Spleen (tissue), 11 donors: ENCODE results near the gene C13orf42. TPM values are rescaled to one million over a fixed set of nuclear protein-coding genes. Genes with fewer than 3 reads are reported as not detected.

ENCODE experiments used
- DNase-seq: peaks from one replicate; pipeline ENCODE4 v3.0.0-alpha.2; 2020
- H3K27ac ChIP-seq, 8 donors: fragments of 200-600 bp; sonication (generic) in 7 of 8; 1 replicate in 4 of 8; 2 replicates in 4 of 8; pipeline versions ENCODE4 v1.5.0 to v1.8.0; 2016 to 2021; ENCODE audit warnings: inconsistent platforms in 4 of 8, mild to moderate bottlenecking in 4 of 8, moderate library complexity in 1 of 8
- H3K27me3 ChIP-seq, 7 donors: fragments of 200-600 bp; sonication (generic) in 6 of 7; replicated peaks in 1 of 7; 1 replicate in 4 of 7; 2 replicates in 3 of 7; pipeline versions ENCODE4 v1.5.0 to v1.8.0; 2016 to 2021; ENCODE audit warnings: inconsistent platforms in 3 of 7, mild to moderate bottlenecking in 1 of 7
- H3K36me3 ChIP-seq, 6 donors: fragments of 200-600 bp; sonication (generic) in 5 of 6; 1 replicate in 4 of 6; 2 replicates in 2 of 6; pipeline versions ENCODE4 v1.5.0 to v1.8.0; 2016 to 2021; ENCODE audit warnings: inconsistent platforms in 2 of 6
- H3K4me1 ChIP-seq, 6 donors: fragments of 200-600 bp; sonication (generic) in 5 of 6; 1 replicate in 3 of 6; 2 replicates in 3 of 6; pipeline versions ENCODE4 v1.5.0 to v1.8.0; 2016 to 2021; ENCODE audit warnings: inconsistent platforms in 3 of 6
- H3K4me3 ChIP-seq, 8 donors: fragments of 200-600 bp; sonication (generic) in 7 of 8; 1 replicate in 4 of 8; 2 replicates in 4 of 8; pipeline versions ENCODE4 v1.5.0 to v1.8.0; 2016 to 2021; ENCODE audit warnings: inconsistent platforms in 4 of 8, mild to moderate bottlenecking in 4 of 8, moderate library complexity in 2 of 8
- H3K9me3 ChIP-seq, 8 donors: fragments of 200-600 bp; sonication (generic) in 7 of 8; 1 replicate in 4 of 8; 2 replicates in 4 of 8; pipeline versions ENCODE4 v1.5.0 to v1.8.0; 2016 to 2021; ENCODE audit warnings: inconsistent platforms in 4 of 8
- POLR2A ChIP-seq, 3 donors: fragments of 450-650 bp; IDR thresholded peaks; one replicate each; pipeline ENCODE4 v1.5.1; 2017; ENCODE audit warnings: antibody characterized with exemption in 3 of 3, mild to moderate bottlenecking in 1 of 3
- POLR2AphosphoS5 ChIP-seq, 3 donors: sonication (generic); formaldehyde crosslinking; IDR thresholded peaks; one replicate each; pipeline ENCODE4 v1.5.1; 2017; ENCODE audit warnings: antibody characterized with exemption in 3 of 3
- WGBS, 5 donors: extraction: QIAGEN DNeasy Blood & Tissue Kit in 3 of 5; methylation state at CpG; one replicate each; pipeline versions ENCODE4 v1.1.5 to v1.1.7; 2013 to 2018; 5-methylcytosine and 5-hydroxymethylcytosine counted together
- intact Hi-C: fragments of 100-400 bp; cut with DNase I; formaldehyde crosslinking; loops from one replicate; pipeline ENCODE4 v1.15.0; 2023; ENCODE audit warnings: low total_unique reads
- polyA plus RNA-seq, 3 donors: library from polyadenylated mRNA; stranded (reverse); fragments of 200-250 nt; gene quantifications; one replicate each; pipeline ENCODE4 v1.2.1, GENCODE V29; 2013
- total RNA-seq, 7 donors: library from RNA; depleted of rRNA in 3 of 7; stranded (reverse); fragments of >200 nt in 3 of 7; fragmentation: NEBNext Ultra II Directional in 4 of 7; extraction: Animal tissue kit (Norgen Biotek cat#: 25700) in 4 of 7; gene quantifications; one replicate each; pipeline versions ENCODE4 v1.1.0 to v1.2.1, GENCODE V29; 2016 to 2021
- TF ChIP-seq, protein P1 (sequence below), 11 experiments: fragments of 200-600 bp in 7 of 11; fragments of 450-650 bp in 4 of 11; sonication (generic) in 4 of 11; IDR thresholded peaks in 8 of 11; conservative IDR thresholded peaks in 3 of 11; 1 replicate in 7 of 11; 2 replicates in 4 of 11; pipeline versions ENCODE4 v1.4.0 to v1.8.0; 2016 to 2021; ENCODE audit warnings: antibody characterized with exemption in 11 of 11, inconsistent platforms in 4 of 11, mild to moderate bottlenecking in 1 of 11
- donor health status: healthy with polysubstance abuse.
- donor health status: DM: no; HTN: no; CAD: no; lungs with moderate emphysema.
- donor health status: DM: no; HTN: no; CAD: no.
- donor health status: Bipolar disorder and iron deficiency.
- donor health status: healthy.
- donor health status: DM: no; HTN: no; CAD: no.
- donor health status: DM: yes; HTN: yes; CAD: no.

C13orf42 gene
- total and polyA plus RNA-seq, 10 donors: 0.03 to 0.60 (median 0.33) TPM; not detected in 5

DNA sequence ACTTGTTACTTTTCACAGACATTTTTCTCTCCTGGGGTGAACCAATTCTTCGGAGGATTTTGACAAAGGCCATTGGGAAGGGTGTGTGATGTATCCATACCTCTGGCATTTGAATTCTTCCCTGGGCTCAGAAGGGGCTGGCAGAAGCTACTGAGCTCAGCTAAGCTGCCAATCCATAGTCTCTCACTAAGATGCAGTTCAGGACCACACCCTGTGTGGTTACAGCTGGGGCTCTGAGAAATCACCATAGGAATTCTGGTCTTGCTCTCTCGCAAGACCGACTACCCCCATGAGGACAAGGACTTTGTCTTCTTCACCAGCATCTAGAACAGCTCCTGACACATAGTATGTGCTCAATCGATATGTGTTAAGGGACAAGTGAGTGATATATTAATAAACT, 6.0 kb downstream of the C13orf42 start:
- Histone ChIP-seq H3K4me3 (no peak overlapping the region), H3K36me3 (no peaks in the 10 kb centered on the region), H3K4me1 (no peaks in the 10 kb centered on the region), H3K9me3 (no peaks in the 10 kb centered on the region), H3K27ac (no peak overlapping the region), H3K27me3 (no peaks in the 10 kb centered on the region)
- 92 to 95% (median 94%) methylated on average over 4 of the region's 4 CpGs for WGBS, 5 donors
- no peak for DNase-seq
- TF ChIP-seq POLR2AphosphoS5 (IDR thresholded peaks at IDR 0.05): no peak
- no peak for TF ChIP-seq POLR2A (IDR thresholded peaks at IDR 0.05)
- TF ChIP-seq, protein P1, sequence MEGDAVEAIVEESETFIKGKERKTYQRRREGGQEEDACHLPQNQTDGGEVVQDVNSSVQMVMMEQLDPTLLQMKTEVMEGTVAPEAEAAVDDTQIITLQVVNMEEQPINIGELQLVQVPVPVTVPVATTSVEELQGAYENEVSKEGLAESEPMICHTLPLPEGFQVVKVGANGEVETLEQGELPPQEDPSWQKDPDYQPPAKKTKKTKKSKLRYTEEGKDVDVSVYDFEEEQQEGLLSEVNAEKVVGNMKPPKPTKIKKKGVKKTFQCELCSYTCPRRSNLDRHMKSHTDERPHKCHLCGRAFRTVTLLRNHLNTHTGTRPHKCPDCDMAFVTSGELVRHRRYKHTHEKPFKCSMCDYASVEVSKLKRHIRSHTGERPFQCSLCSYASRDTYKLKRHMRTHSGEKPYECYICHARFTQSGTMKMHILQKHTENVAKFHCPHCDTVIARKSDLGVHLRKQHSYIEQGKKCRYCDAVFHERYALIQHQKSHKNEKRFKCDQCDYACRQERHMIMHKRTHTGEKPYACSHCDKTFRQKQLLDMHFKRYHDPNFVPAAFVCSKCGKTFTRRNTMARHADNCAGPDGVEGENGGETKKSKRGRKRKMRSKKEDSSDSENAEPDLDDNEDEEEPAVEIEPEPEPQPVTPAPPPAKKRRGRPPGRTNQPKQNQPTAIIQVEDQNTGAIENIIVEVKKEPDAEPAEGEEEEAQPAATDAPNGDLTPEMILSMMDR (IDR thresholded peaks at IDR 0.05 in 8 of 11, conservative IDR thresholded peaks at IDR 0.05 in 3 of 11): no peak
- intact Hi-C loops: no loop called here

DNA sequence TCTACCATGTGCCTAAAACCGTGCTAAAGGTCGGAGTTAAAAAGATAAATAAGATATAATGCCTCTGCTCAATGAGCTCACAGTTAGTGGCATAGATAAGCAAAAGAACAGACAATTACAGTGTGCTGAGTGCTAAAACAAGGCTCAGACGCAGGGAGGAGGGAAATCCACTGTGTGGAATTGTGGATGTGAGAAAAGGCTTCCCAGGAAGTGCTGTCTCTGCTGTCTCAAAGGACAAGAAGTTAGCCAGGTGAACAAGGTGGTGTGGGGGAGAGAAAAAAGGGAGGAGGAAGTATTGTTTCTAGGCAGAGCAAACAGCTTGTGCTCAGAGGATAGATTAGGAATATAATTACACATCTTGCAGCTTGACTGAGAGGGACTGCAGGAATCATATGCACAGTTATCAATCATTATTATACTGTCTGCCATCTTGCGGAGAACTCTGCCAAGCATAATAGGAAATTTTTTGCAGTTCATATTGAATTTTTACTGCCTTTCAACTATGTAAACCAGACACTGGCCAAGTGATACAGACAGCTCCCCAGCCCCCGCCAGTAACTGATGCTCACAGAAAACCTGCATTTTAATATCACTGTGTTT, 9.3 kb downstream of the C13orf42 start:
- no peak for TF ChIP-seq POLR2AphosphoS5 (IDR thresholded peaks at IDR 0.05)
- TF ChIP-seq, protein P1 (IDR thresholded peaks at IDR 0.05 in 8 of 11, conservative IDR thresholded peaks at IDR 0.05 in 3 of 11): no peak
- no peak for TF ChIP-seq POLR2A (IDR thresholded peaks at IDR 0.05)
- H3K27ac ChIP-seq: no peak overlapping the region
- peaks cover 0 to 3% (median 0%) of the 10 kb centered on the region in 6 donors for H3K4me1 ChIP-seq
- no peaks in the 10 kb centered on the region for H3K27me3 ChIP-seq
- no peak for DNase-seq
- 76 to 89% (median 87%) methylated on average over 5 of the region's 5 CpGs for WGBS, 5 donors
- H3K9me3 ChIP-seq: no peaks in the 10 kb centered on the region
- intact Hi-C loops: no loop called here
- H3K36me3 ChIP-seq: no peaks in the 10 kb centered on the region
- H3K4me3 ChIP-seq: no peak overlapping the region

DNA sequence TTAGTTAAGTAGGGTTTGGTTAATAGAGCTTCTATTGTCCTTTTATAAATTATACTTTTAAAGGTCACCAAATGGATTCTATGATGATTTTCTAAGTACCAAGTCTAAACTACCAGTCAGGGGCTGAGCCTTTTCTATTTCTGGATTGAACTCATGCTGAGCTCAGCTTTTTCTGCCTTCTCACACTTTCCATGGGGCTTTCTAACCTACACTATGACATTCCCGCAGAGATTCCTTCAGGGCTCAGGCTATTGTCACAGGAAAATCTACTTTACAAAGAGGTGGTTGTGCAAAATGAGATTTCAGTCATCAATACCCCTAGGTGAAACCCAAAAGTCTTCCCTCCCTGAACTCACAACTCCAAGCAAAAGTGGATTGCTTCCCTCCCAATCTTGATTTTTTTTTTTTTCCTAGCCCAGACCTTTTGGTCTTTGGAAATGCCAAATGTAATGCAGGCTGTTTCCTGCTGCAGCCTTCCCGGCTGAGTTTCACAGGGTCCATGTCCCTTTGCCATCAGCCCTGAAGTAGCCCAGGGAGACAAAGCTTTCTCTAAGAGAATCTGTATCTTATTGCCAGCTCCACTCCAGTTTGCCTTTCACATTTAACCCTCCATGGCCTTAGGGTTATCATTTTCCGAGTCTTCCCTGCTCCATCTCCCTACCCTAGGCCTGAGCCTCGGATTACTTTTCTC, 13.6 kb downstream of the C13orf42 start:
- intact Hi-C loops: no loop called here
- H3K9me3 ChIP-seq: no peaks in the 10 kb centered on the region
- no peak overlapping the region for H3K27ac ChIP-seq
- WGBS, 5 donors: 65 to 86% (median 81%) methylated on average over 4 of the region's 4 CpGs
- TF ChIP-seq POLR2A (IDR thresholded peaks at IDR 0.05): no peak
- TF ChIP-seq POLR2AphosphoS5 (IDR thresholded peaks at IDR 0.05): no peak
- TF ChIP-seq, protein P1 (IDR thresholded peaks at IDR 0.05 in 8 of 11, conservative IDR thresholded peaks at IDR 0.05 in 3 of 11): no peak
- DNase-seq: no peak
- peaks cover 0 to 6% (median 0%) of the 10 kb centered on the region in 6 donors for H3K4me1 ChIP-seq
- no peaks in the 10 kb centered on the region for H3K27me3 ChIP-seq
- no peak overlapping the region for H3K4me3 ChIP-seq
- no peaks in the 10 kb centered on the region for H3K36me3 ChIP-seq

DNA sequence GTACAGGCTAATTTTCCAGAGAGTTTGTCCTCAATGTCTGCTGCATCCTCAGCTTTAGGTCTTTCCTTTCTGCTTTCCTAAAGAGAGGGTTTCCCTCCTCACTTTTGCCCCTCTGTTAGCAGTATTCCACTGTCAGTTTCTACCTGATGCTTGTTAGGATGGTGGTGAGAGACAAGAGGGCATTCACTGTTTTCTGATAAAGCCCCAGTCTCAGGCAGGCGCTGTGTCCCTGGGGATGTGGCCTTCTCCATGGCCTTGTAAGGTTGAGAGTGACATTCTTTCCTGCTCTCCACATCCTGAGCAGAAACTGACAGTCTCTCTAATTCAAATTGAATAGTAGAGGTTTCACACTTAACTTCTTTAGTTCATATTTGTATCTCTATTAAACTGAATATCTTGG, 14.9 kb downstream of the C13orf42 start:
- Histone ChIP-seq H3K4me3 (no peak overlapping the region), H3K27ac (peak overlapping the region in 6 of 8 donors; percentile 12 to 57 (median 35)), H3K36me3 (no peaks in the 10 kb centered on the region), H3K9me3 (no peaks in the 10 kb centered on the region), H3K27me3 (no peaks in the 10 kb centered on the region), H3K4me1 (peaks cover 0 to 6% (median 0%) of the 10 kb centered on the region in 6 donors)
- WGBS, 5 donors: 57 to 86% (median 74%) methylated on average over 1 of the region's 1 CpG
- TF ChIP-seq POLR2AphosphoS5 (IDR thresholded peaks at IDR 0.05) (peak in 1 of 3 donors; percentile 32), POLR2A (IDR thresholded peaks at IDR 0.05) (no peak)
- TF ChIP-seq, protein P1 (IDR thresholded peaks at IDR 0.05 in 8 of 11, conservative IDR thresholded peaks at IDR 0.05 in 3 of 11): no peak
- intact Hi-C loops: no loop called here
- DNase-seq: no peak
